Stimulated activated CD4-positive, alpha-beta T cell treated with anti-CD3 and anti-CD28 coated beads, TNF-alpha, amount 100 ng/mL, for 24 hours (primary cell): ENCODE data around the gene OR5D18.
"Not testable (repeated sequence)": the region's sequence is repeated elsewhere in the genome, so short reads cannot be mapped to it uniquely, and the experiment has no call there.

Experiments
- DNase-seq, 3 experiments: peaks; one replicate each; pipeline ENCODE4 v3.0.0-alpha.2; 2020; ENCODE audit warnings: low read depth in 3 of 3

Gene OR5D18

DNA sequence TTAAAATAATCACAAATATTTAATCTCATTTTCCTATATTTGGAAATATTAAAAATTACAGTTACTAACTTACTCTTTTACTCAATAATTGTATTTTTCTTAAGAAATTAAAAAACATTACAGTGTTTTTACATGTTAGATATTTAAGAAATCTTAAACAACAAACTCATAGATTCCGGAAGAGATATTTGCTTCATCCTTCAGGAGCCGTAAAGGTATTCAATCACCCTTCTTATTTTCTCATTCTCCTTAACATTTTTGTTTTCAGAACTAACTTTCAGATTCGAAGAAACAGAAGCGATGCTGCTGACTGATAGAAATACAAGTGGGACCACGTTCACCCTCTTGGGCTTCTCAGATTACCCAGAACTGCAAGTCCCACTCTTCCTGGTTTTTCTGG, at the start of gene OR5D18:
Gene OR5D18, plus strand, starts transcription at position 301 of the 400 bp plus-strand sequence. Its CDS starts 0 bp downstream, at position 301.
- no peak for DNase-seq

DNA sequence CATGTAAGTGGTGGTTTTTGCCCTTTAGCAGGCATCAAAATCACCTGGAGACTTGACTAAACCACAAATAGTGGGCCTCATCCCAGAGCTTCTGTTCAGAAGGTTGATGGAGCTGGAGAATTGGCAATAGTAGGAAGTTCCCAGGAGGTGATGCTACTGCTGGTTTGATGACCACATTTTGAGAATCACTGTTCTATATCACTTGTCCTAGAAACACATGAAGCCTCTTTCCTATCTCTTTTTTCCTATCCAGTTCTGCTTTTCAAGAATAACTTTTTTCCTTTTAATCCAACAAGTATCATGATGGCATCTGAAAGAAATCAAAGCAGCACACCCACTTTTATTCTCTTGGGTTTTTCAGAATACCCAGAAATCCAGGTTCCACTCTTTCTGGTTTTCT, 46.3 kb upstream of the OR5D18 start, which contains the start of gene OR5D13:
Gene OR5D13, plus strand, starts transcription at position 301 of the 400 bp plus-strand sequence. Its CDS starts 0 bp downstream, at position 301.
- no peak for DNase-seq

DNA sequence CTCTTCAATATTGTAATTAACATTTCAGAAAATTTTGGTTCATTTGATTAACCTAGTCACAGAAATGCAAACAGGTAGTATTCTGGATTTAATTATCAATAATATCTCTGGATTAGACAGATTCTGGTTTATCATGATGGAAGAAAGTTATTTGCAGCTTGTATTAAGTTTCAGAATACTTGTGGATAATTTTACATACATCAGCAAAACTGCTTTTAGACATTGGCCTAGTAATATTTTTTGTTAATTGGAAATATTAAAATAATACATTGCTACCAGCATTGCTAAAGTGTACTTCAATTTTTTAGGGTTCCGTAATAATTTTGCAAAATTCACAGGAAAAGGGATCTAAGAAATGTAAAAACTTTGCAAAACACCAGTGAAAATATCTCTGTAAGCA, 27.8 kb upstream of the OR5D18 start:
- DNase-seq, result no peak

DNA sequence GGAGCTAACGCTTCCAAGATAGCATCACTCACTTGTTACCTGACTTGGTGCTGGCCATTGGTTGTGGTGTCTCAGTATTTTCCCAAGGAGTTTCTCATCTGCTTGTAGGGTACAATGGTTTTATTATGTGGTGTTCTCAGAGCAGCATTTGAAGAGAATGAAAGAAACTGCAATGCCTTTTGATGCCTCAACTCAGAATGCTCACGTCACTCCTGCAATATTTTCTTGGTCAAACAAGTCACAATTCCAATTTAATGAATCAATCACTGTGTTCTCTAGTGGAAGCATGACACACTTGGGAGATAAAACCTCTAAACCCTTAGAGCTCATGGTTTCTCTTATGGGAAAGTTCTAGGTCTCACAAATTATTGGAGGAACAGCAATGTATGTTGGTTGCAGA, 26.1 kb upstream of the OR5D18 start:
- no peak for DNase-seq

DNA sequence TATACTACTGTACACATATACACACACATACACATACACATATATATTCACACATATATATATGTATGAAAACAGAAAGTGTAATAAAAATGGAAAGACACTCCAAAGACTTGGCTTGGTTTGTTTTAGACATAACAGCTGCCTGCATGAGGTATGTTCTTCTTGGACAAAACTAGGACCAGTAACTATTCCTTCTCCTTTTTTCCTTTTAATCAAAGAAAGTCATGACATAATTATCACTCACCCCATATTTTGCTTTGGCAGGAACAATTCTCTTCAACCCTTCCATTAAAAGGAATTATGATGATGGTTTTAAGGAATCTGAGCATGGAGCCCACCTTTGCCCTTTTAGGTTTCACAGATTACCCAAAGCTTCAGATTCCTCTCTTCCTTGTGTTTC, 24.2 kb upstream of the OR5D18 start, which contains the start of gene OR5D14:
Gene OR5D14, plus strand, starts transcription at position 301 of the 400 bp plus-strand sequence. Its CDS starts 0 bp downstream, at position 301.
- no peak for DNase-seq

DNA sequence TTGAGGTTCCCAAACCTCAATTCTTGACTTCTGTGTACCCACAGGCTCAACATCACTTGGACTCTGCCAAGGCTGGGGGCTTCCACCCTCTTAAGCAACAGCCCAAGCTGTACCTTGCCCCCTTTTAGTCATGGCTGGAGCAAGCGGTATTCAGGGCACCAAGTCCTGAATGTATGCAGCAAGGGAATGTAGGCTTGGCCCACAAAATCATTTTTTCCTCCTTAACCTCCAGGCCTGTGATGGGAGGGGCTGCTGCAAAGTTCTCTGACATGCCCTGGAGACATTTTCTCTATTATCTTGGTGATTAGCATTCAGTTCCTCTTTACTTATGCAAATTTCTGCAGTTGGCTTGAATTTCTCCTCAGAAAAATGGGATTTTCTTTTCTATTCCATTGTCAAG, 13.2 kb upstream of the OR5D18 start:
- DNase-seq, result no peak

DNA sequence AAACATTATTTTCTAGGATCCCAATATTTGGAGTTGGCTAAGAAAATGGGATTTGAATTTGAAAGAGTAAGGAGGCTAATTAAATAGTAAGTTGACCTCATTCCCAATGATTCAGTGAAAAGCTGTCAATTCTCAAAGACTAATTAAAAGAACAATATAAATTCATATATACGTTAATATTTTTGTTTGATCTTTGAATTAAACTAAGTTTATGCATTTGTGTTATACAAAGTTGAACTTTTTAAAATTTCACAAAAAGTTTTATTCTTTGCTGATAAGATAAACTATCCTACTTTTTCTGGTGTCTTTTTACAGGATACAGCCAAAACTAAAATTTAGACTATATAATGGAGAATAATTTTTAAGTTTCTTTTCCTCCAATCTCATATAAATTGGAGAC, 8.4 kb upstream of the OR5D18 start, which contains the start of gene OR5L1:
Gene OR5L1, plus strand, starts transcription at position 301 of the 400 bp plus-strand sequence. CDS start 100 bp downstream, outside the sequence.
- DNase-seq, result no peak

DNA sequence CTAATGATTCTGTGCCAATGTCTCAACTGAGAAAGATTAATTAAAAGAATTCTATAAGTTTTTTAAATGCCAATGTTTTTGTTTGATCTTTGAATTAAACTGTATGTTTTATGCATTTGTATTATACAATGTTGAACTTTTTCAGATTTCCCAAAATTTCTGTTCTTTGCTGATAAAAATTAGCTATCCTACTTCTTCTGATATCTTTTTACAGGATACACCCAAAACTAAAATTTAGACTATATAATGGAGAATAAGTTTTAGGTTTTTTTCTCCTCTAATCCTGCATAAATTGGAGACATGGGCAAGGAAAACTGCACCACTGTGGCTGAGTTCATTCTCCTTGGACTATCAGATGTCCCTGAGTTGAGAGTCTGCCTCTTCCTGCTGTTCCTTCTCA, 7.5 kb downstream of the OR5D18 start, which contains the start of gene OR5L2:
Gene OR5L2, plus strand, starts transcription at position 301 of the 400 bp plus-strand sequence. Its CDS starts 0 bp downstream, at position 301.
- DNase-seq, result no peak

DNA sequence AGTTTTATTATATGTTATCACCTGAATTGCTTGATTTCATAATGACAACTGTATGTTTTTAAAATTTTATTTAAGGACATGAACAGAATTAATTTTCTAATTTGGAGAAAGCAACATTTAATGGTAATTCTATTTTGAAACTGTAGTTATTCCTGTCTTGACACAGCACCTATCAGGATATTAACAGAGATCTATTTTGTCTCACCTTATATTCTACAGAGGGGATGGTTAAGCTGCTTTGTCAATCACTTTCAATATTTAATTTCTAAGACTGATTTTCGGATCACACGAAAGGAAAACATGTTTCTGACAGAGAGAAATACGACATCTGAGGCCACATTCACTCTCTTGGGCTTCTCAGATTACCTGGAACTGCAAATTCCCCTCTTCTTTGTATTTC, 19.0 kb downstream of the OR5D18 start, which contains the start of gene OR5D16:
Gene OR5D16, plus strand, starts transcription at position 301 of the 400 bp plus-strand sequence. Its CDS starts 0 bp downstream, at position 301.
- DNase-seq, result no peak

DNA sequence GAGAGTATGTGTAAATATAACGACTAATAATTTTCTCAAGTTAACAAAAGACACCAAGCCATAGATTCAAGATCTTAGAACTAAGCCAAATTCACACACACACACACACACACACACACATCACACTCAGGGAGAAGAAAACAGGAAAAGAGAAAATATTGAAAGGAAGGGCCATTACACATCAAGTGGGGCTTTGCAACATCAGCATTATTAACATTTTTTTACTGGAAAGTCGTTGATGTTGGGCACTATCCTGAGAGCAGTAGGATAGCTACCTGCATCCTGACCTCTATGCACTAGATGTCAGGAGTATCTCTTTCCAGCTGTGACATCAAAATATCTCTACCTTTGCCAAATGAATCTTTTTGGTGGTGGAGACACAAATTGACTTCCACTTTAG, 28.0 kb downstream of the OR5D18 start:
- DNase-seq, result no peak

DNA sequence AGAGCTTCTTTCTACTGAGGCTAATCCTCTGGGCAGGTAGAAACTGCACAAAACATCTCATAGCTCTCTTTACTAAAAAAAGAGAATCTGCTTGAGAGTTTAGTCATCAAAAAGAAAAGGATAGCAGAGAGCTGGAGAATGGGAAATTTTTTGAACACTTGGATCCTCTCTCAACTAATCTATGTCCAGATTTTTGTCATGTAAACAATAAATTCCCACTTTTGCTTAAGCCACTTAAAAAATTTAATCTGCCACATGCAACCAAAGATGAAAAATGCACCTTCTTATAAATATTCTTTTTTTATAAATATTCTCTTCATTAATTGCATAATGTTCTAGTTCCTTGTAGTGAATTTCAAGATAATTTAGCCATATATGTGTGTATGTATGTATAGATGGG, 29.6 kb downstream of the OR5D18 start:
- DNase-seq, result no peak

DNA sequence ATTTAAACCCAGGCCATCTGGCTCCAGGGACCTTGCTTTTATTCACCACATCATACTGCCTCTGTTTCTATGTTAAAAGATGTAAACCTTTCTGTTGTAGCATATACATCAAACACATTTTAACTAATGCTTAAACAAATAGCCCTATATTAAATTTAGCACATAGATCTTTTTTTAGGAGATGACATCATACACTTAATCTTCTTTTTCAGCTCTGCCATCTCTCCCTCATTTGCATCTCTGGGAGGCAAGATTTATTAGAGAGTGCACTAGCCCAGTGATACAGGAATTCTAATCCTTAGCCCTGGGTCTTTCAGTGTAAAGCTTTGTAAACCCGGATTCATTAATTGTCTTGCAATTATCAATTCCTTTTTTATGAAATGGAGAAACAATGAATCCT, 32.7 kb downstream of the OR5D18 start:
- DNase-seq, result no peak

DNA sequence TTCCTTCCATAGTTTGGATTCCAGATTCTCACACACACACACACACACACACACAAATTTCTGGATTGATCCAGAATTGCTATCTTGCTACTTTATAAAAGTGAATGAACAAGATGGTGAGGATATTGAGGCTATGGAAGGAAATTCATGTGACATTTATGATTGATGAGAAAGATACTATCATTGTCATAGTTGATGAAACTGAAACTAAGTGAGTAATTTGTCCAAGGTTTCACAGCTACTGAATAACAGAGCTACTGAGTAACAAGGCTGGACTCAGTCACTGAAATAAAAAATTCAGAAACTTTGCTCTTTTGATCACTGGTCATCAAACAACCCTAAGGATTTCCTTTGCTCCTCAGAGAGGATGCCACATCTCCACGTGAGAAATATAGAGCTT, 35.3 kb downstream of the OR5D18 start:
- no peak for DNase-seq

DNA sequence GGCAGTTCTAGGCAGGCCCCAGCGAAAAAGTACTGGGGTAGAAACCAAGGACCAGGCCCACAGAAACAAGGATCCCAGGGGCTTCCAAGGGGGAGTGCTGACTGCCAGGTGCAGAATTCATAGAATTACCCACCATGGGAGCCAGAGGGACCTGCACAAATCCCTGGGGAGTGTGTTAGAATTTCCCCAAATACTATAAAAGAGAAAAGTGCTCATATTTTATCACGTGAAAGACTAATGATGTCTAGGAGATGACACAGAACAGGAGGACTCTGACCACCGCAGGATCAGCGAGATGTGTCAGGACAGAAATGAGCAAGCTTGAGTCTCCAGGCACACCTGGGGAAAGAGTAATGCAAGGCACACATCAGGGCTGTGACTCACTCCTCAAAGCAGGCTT, 47.9 kb downstream of the OR5D18 start:
- DNase-seq, result not testable (repeated sequence)
